Mammary epithelial cell (primary cell): ENCODE results near the gene RASAL3.

Experiments
- CTCF ChIP-seq, 2 donors: IDR thresholded peaks in 1 of 2; conservative IDR thresholded peaks in 1 of 2; 2 replicates each; pipeline ENCODE4 v1.5.1; 2011 to 2012; ENCODE audit warnings: inconsistent platforms in 2 of 2, low read length in 2 of 2, mild to moderate bottlenecking in 2 of 2, control low read depth in 1 of 2, low read depth in 1 of 2; ENCODE audit not compliant: insufficient read depth in 1 of 2; ENCODE audit errors: extremely low read depth in 1 of 2
- EZH2 ChIP-seq: IDR thresholded peaks from 2 replicates; pipeline ENCODE4 v1.6.1; 2012; ENCODE audit warnings: low read length, inconsistent platforms, borderline replicate concordance

DNA sequence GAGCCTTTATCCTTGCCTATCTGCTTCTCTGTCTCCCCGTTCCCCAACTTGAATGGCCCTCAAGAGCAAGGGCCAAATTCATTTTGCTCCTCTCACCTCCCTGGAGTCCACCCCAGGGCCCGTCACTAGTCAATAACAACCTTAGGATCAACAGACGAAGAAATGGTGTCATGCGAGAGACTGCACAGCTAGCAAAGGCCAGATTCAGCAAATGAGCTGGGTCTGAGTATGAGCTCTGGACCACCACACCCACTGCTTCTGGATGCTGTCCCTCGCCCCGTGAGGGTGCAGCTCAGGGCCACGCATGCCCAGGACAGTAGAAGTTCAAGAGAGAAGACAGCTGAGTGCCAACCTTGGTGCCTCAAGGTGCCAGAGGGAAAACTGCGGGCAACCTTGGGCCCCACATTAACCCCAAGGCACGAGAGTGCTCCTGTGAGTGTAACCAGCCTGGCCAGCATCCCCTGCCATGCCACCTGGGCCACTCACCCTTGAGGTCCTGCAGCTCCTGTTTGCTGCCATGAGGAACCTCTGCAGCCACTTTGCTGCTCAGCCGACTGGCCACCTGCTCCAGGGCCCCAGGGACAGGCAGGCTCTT is 33.7 kb downstream of the RASAL3 start:
- no peak for TF ChIP-seq CTCF (conservative IDR thresholded peaks at IDR 0.05 in 1 of 2, IDR thresholded peaks at IDR 0.05 in 1 of 2; ENCODE audit: extremely low read depth in 1 of 2, insufficient read depth in 1 of 2, low read depth in 1 of 2, low read length in 2 of 2)
- TF ChIP-seq EZH2, result no peak
